Stimulated activated CD8-positive, alpha-beta memory T cell treated with anti-CD3 and anti-CD28 coated beads, Interleukin-7, amount 100 ng/mL, for 48 hours (primary cell): ENCODE results near the gene PTPRA.

Experiments used
- DNase-seq, 2 donors: peaks; one replicate each; pipeline ENCODE4 v3.0.0-alpha.2; 2020; ENCODE audit warnings: low read depth in 1 of 2; ENCODE audit errors: extremely low read depth in 1 of 2

PTPRA gene

GRCh38 chr20:2918096-2919049, 45.1 kb downstream of the PTPRA start:
- DNase-seq: no peak

DNA sequence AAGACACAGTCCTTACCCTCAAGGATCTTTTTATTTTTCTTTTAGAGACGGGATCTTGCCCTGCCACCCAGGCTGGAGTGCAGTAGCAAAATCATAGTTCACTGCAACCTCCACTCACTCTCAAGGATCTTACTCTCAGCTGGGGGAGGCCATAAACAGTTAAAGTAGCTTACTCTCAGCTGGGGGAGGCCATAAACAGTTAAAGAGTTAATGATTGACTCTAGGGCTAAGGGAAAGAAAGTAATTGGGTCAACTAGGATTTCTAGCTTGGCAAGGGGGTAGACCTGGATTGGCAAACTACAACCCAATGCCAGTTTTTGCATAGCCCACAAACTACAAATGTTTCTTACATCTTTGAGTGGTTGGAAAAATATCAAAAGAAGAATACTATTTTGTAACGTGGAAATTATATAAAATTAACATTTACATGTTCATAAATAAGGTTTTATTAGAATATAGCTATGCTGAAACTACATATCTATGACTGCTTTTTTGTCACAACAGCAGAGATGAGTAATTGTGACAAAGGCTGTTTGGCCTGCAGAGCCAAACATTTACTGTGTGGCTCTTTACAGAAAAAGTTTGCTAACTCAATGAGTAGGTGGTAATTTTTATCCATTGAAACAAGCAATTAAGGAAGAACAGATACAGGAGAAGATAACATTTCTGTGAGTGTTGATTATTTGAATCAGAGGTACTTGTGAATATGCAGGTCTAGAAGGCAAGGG, 46.4 kb downstream of the PTPRA start:
- DNase-seq: no peak

- DNase-seq: no peak
Measured at GRCh38 chr20:2920473-2920872, 47.2 kb downstream of the PTPRA start.

DNA sequence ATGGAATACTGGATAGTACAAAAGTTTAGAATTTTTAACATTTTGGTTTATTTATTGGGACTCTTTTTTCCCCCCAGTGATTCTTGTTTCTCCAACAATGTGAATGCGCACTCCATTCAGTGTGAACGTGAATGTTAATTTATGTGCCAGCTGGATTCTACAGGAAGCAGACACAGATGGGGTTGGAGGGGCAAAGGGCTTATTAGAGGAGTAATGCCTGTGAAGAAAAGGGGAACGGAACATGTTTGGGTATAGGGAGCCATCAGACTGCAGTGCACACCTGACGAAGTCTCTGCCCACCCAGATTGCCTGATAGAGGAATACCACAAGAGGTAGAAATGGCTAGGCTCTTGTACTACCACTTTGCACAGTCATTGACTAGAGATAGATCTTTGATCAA, 48.2 kb downstream of the PTPRA start:
- DNase-seq: no peak

DNA sequence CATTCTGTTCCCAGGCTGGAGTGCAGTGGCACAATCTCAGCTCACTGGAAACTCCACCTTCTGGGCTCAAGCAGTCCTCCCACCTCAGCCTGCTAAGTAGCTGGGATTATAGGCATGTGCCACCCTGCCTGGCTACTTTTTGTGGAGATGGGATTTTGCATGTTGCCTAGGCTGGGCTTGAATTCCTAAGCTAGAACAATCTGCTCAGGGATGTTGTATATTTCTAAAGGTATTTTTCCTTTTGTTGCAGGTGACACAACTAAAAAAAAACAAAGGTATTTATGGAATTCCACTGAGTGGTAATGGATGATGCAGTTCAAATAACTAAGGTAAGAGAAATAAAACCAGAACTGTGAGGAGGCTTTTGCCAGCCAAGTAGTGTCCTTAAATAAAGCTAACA, 49.7 kb downstream of the PTPRA start:
- no peak for DNase-seq

- no peak for DNase-seq
Measured at GRCh38 chr20:2930538-2930937, 57.3 kb downstream of the PTPRA start.

- no peak for DNase-seq
Measured at GRCh38 chr20:2932498-2932897, 59.2 kb downstream of the PTPRA start.

- no peak for DNase-seq
Measured at GRCh38 chr20:2937902-2938301, 64.6 kb downstream of the PTPRA start.

GRCh38 chr20:2942439-2942838, 69.2 kb downstream of the PTPRA start:
- no peak for DNase-seq

DNA sequence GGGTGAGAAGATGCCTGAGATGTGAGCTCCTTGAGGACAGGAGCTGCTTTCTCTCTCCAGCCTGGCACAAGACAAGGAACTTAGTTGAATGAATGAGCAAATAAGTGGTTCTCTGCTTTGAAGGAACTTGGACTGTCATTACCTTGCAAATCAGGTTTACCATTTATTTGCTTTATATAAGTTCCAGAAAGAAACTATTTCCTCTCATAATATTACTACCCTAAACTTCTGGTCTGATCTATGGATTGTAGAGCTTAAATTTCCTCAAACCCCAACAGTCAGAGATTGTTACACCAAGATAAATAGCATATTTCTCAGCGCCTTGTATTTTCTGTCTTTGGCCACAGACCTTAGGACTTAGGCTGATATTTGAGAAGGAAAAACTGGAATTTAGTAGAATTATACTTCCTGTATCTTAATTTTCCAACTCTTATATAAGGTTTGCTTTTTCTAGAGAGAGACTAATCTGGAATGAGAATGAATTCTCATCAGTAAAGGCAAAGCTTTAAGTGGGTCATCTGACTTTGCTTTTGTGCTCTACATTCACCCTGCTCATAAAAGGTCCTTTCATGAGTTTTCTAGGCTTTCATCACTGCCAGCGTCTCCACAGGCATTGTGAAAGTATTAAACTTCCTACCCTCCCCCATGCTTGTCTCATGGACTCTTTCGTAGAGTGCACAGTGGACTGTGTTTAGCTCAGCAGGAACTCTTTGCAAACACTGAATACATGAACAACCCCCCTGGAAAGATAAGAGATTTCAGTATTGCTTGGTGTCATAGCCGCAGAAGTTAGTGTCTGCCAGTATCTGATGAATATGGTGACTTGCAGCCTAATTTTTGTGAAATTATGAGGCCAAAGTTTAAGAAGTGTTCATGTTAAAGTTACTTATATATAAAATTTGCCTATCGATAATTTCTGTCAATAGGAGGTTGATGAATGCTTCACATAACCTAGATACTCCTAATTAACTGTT, 74.0 kb downstream of the PTPRA start:
- DNase-seq: no peak

DNA sequence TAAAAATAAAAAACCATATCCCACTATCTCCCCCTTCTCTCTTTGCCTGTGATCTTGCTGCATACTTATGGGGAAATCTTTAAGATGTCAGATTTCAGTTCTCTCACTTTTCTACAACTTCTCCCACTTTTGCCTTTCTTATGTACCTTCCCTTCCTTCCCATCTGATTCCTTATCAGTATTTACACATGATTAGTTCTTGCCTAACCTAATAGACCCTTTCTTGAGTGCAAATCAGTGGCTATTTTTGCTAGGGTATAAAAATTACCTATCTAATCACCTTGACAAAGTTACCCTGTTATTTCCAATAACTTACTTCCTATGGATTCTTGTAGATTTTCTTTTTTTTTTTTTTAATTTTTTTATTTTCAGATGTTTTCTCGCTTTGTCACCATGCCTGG, 75.7 kb downstream of the PTPRA start:
- no peak for DNase-seq

- no peak for DNase-seq
Measured at GRCh38 chr20:2952766-2953165, 79.5 kb downstream of the PTPRA start.

- no peak for DNase-seq
Measured at GRCh38 chr20:2955257-2955970, 82.1 kb downstream of the PTPRA start.

DNA sequence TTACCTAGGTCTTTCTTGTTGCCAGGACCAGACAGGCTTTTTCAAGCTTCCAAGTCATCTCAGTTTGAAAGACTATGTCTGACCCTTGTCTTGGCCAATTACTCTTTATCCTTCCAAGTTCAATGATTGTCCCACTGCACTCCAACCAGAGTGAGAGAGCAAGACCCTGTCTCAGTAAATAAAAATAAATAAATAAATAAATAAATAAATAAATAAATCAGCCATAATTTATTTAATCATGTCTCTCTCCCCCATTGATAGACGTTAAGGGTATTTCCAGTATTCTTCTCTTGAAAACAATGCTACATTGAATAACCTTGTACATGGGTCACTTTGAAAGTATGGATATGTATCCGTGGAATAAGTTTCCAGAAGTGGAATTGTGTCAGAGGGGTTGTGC, 83.2 kb downstream of the PTPRA start:
- no peak for DNase-seq

DNA sequence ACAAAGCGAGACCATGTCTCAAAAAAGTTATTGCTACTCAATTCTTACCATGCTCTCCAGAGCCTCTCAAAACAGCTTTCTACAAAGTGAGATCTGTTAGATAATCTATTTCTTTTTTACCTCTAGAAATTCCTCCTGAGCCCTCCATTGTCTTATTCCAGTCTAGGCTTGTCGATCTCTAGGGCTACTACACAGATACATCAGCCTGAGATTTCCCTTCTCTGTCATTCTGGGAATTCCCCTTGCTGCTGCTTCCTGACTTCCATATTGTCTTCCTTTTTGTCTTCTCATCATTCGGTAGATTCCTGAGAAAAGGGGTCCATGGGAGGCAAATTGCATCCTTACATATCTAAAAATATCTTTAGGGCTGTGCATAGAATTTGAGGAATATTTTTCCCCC, 94.6 kb downstream of the PTPRA start:
- no peak for DNase-seq

DNA sequence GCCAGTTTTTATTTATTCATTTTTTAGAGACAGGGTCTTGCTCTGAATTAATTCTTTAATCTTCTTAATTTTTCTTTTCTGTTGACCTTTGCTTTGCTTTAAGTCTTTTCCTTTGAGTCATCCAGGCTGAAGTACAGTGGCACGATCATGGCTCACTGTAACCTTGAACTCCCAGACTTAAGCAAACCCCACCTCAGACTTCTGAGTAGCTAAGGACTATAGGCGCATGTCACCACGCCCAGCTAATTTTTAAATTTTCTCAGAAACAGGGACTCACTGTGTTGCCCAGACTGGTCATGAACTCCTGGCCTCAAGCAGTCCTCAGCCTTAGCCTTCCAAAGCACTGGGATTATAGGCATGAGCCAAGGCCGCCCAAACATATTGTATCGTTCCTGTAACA, 98.8 kb downstream of the PTPRA start:
- no peak for DNase-seq

DNA sequence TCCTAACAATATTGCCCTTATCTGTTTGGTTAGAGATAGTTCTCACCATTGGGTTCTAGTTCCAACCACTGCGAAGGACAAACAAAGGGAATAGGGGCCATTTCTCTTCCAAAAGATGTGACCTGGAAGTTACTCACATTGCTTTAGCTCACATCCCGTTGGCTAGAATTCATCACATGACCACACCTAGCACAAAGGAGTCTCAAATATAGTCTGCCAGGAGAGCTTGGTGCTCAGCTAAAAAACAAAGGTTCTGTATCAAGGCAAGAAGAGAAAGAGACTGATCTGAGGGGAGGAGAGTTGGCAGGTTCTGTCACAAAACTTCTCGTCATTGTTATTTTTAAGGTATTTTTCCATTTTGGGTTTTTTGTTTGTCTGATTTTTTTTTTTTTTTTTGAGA, 100.3 kb downstream of the PTPRA start:
- DNase-seq: no peak

DNA sequence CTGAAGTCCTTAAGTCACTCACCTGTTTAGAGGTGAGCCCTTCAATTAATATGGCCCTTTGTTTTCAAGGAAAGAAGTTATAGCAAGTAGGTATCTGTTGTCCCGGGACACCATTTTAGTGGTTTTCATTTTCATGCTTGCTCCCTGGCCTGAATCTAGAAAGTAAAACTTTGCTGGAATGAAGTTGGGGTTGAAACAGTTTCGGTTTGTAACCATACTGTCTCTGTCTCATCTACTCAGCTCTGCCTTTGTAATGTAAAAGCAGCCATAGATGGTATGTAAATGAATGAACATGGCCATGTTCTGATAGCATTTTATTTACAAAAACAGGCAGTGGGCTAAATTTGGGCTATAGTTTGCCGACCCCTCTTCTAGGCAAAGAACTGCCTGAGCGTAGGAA, 105.2 kb downstream of the PTPRA start:
- DNase-seq: no peak

- no peak for DNase-seq
Measured at GRCh38 chr20:2981646-2982045, 108.4 kb downstream of the PTPRA start.

DNA sequence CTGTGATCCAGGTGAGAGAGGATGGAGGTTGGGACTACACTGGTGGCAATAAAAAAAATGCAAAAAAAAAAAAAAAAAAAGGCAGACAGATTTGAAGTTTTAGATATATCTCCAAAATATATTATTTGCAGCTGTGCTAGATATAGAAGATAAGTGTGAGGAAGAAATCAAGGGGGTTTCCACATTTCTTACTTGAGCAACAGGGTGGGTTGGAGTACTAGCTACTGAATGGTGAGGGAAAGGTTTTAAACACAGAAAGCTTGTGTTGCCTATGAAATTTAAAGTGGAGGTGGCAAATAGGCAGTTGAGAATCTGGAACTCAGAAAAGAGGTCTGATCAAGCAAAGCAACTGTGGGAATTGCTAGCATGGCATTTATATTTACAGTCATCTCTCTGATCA, 110.2 kb downstream of the PTPRA start:
- DNase-seq: no peak
